Liver (tissue), 9 donors: Measurements from ENCODE around the gene EIF4G3. TPM values are rescaled to one million over a fixed set of nuclear protein-coding genes. Genes with fewer than 3 reads are reported as not detected.

Source experiments
- DNase-seq: peaks from one replicate; pipeline ENCODE4 v3.0.0-alpha.2; 2017; ENCODE audit warnings: low spot score
- H3K27ac ChIP-seq, 2 donors: one replicate each; pipeline ENCODE4 v1.7.0; 2013; ENCODE audit warnings: inconsistent platforms in 2 of 2, low read length in 2 of 2, control low read depth in 1 of 2, low read depth in 1 of 2, mild to moderate bottlenecking in 1 of 2
- H3K27me3 ChIP-seq, 4 donors: one replicate each; pipeline versions ENCODE4 v1.6.1 to v1.7.0; 2013; ENCODE audit warnings: low read length in 3 of 4, inconsistent platforms in 1 of 4, mild to moderate bottlenecking in 1 of 4, moderate library complexity in 1 of 4; ENCODE audit not compliant: control insufficient read depth in 4 of 4, insufficient read depth in 4 of 4
- H3K36me3 ChIP-seq, 4 donors: one replicate each; pipeline versions ENCODE4 v1.6.1 to v1.7.0; 2013; ENCODE audit warnings: low read length in 3 of 4, mild to moderate bottlenecking in 3 of 4, low read depth in 1 of 4, moderate library complexity in 1 of 4; ENCODE audit not compliant: control insufficient read depth in 4 of 4, insufficient read depth in 3 of 4
- H3K4me1 ChIP-seq, 4 donors: one replicate each; pipeline versions ENCODE4 v1.6.1 to v1.7.0; 2013; ENCODE audit warnings: low read length in 3 of 4, mild to moderate bottlenecking in 3 of 4, moderate library complexity in 1 of 4; ENCODE audit not compliant: control insufficient read depth in 4 of 4, insufficient read depth in 4 of 4
- H3K4me3 ChIP-seq, 3 donors: one replicate each; pipeline versions ENCODE4 v1.6.1 to v1.7.0; 2013; ENCODE audit warnings: low read length in 3 of 3, control low read depth in 1 of 3, low read depth in 1 of 3, mild to moderate bottlenecking in 1 of 3
- H3K9ac ChIP-seq, 2 donors: one replicate each; pipeline ENCODE4 v1.7.0; 2013; ENCODE audit warnings: low read length in 2 of 2, mild to moderate bottlenecking in 2 of 2, moderate library complexity in 2 of 2, control low read depth in 1 of 2, low read depth in 1 of 2
- H3K9me3 ChIP-seq, 4 donors: one replicate each; pipeline versions ENCODE4 v1.6.1 to v1.7.0; 2013; ENCODE audit warnings: low read length in 3 of 4; ENCODE audit not compliant: control insufficient read depth in 4 of 4
- CTCF ChIP-seq: fragments of 150-350 bp; IDR thresholded peaks from 2 replicates; pipeline ENCODE4 v1.5.1; 2017; ENCODE audit warnings: improper control_type of control experiment, low read depth, low read length; ENCODE audit not compliant: missing input control
- EGR1 ChIP-seq, 2 donors: IDR thresholded peaks; 2 replicates each; pipeline ENCODE4 v1.6.1; 2016 to 2018; ENCODE audit warnings: antibody characterized with exemption in 2 of 2, low read depth in 2 of 2
- FOXA1 ChIP-seq: IDR thresholded peaks from 2 replicates; pipeline ENCODE4 v1.6.1; 2016; ENCODE audit warnings: antibody characterized with exemption
- FOXA2 ChIP-seq: IDR thresholded peaks from 2 replicates; pipeline ENCODE4 v1.6.1; 2016; ENCODE audit warnings: antibody characterized with exemption
- GABPA ChIP-seq, 2 donors: IDR thresholded peaks in 1 of 2; conservative IDR thresholded peaks in 1 of 2; 2 replicates each; pipeline ENCODE4 v1.6.1; 2016; ENCODE audit warnings: antibody characterized with exemption in 2 of 2, mild to moderate bottlenecking in 1 of 2, moderate library complexity in 1 of 2
- HNF4G ChIP-seq: IDR thresholded peaks from 2 replicates; pipeline ENCODE4 v1.6.1; 2016; ENCODE audit warnings: antibody characterized with exemption
- JUND ChIP-seq, 2 donors: IDR thresholded peaks; 2 replicates each; pipeline ENCODE4 v1.6.1; 2016; ENCODE audit warnings: antibody characterized with exemption in 2 of 2
- MAX ChIP-seq: IDR thresholded peaks from 2 replicates; pipeline ENCODE4 v1.6.1; 2016; ENCODE audit warnings: antibody characterized with exemption
- NR2F2 ChIP-seq: IDR thresholded peaks from 2 replicates; pipeline ENCODE4 v1.6.1; 2016; ENCODE audit warnings: antibody characterized with exemption
- RAD21 ChIP-seq, 2 donors: IDR thresholded peaks; 2 replicates each; pipeline ENCODE4 v1.6.1; 2016; ENCODE audit warnings: antibody characterized with exemption in 2 of 2, mild to moderate bottlenecking in 2 of 2
- RXRA ChIP-seq, 2 donors: IDR thresholded peaks; 2 replicates each; pipeline ENCODE4 v1.6.1; 2017 to 2018; ENCODE audit warnings: antibody characterized with exemption in 2 of 2, mild to moderate bottlenecking in 1 of 2
- SP1 ChIP-seq: IDR thresholded peaks from 2 replicates; pipeline ENCODE4 v1.6.1; 2018; ENCODE audit warnings: antibody characterized with exemption, mild to moderate bottlenecking
- TAF1 ChIP-seq: conservative IDR thresholded peaks from 2 replicates; pipeline ENCODE4 v1.6.1; 2016; ENCODE audit warnings: antibody characterized with exemption, mild to moderate bottlenecking
- YY1 ChIP-seq: IDR thresholded peaks from 2 replicates; pipeline ENCODE4 v1.6.1; 2016; ENCODE audit warnings: antibody characterized with exemption, mild to moderate bottlenecking
- ZBTB33 ChIP-seq: IDR thresholded peaks from 2 replicates; pipeline ENCODE4 v1.6.1; 2016; ENCODE audit warnings: antibody characterized with exemption
- WGBS: extraction: QIAGEN DNeasy Blood & Tissue Kit; methylation state at CpG from one replicate; pipeline ENCODE4 v1.1.7; 2013; 5-methylcytosine and 5-hydroxymethylcytosine counted together
- polyA plus RNA-seq, 2 donors: library from polyadenylated mRNA; stranded (reverse) in 1 of 2; unstranded in 1 of 2; fragments of 200-250 nt in 1 of 2; fragments of >200 nt in 1 of 2; fragmentation: Nextera tagmentation in 1 of 2; extraction: Ambion mirVana in 1 of 2; gene quantifications; one replicate each; pipeline versions ENCODE4 v1.2.1 to v1.2.3, GENCODE V29; 2013 to 2015
- total RNA-seq, 2 donors: library from RNA; depleted of rRNA; stranded (reverse); fragments of >200 nt; gene quantifications; one replicate each; pipeline ENCODE4 v1.2.3, GENCODE V29; 2014
- TF ChIP-seq, protein P1 (sequence below): IDR thresholded peaks from 2 replicates; pipeline ENCODE4 v1.6.1; 2016; ENCODE audit warnings: antibody characterized with exemption, mild to moderate bottlenecking
- TF ChIP-seq, protein P2 (sequence below): IDR thresholded peaks from 2 replicates; pipeline ENCODE4 v1.6.1; 2016; ENCODE audit warnings: antibody characterized with exemption
- donor health status: healthy.
- donor health status: healthy.
- donor health status: healthy.
- donor health status: healthy.
- donor health status: healthy.

Gene EIF4G3
- total and polyA plus RNA-seq, 4 donors = 7.6 to 22.8 (median 11.7) TPM

- Histone ChIP-seq H3K27me3 (no peaks in the 10 kb centered on the region), H3K27ac (no peak overlapping the region), H3K9ac (no peak overlapping the region), H3K36me3 (peaks cover 0 to 7% (median 0%) of the 10 kb centered on the region in 4 donors), H3K4me3 (no peak overlapping the region), H3K4me1 (peaks cover 0 to 1% (median 0%) of the 10 kb centered on the region in 4 donors), H3K9me3 (no peaks in the 10 kb centered on the region)
- no peak for DNase-seq
- 93% methylated on average over 3 of the region's 3 CpGs for WGBS
- TF ChIP-seq TAF1 (no peak), RXRA (IDR thresholded peaks at IDR 0.05) (no peak), NR2F2 (no peak), MAX (no peak), ZBTB33 (no peak), YY1 (no peak), FOXA2 (no peak), JUND (IDR thresholded peaks at IDR 0.05) (no peak), HNF4G (no peak), RAD21 (IDR thresholded peaks at IDR 0.05) (no peak), EGR1 (IDR thresholded peaks at IDR 0.05; ENCODE audit: low read depth in 2 of 2) (no peak), FOXA1 (no peak)
- TF ChIP-seq, protein P1, sequence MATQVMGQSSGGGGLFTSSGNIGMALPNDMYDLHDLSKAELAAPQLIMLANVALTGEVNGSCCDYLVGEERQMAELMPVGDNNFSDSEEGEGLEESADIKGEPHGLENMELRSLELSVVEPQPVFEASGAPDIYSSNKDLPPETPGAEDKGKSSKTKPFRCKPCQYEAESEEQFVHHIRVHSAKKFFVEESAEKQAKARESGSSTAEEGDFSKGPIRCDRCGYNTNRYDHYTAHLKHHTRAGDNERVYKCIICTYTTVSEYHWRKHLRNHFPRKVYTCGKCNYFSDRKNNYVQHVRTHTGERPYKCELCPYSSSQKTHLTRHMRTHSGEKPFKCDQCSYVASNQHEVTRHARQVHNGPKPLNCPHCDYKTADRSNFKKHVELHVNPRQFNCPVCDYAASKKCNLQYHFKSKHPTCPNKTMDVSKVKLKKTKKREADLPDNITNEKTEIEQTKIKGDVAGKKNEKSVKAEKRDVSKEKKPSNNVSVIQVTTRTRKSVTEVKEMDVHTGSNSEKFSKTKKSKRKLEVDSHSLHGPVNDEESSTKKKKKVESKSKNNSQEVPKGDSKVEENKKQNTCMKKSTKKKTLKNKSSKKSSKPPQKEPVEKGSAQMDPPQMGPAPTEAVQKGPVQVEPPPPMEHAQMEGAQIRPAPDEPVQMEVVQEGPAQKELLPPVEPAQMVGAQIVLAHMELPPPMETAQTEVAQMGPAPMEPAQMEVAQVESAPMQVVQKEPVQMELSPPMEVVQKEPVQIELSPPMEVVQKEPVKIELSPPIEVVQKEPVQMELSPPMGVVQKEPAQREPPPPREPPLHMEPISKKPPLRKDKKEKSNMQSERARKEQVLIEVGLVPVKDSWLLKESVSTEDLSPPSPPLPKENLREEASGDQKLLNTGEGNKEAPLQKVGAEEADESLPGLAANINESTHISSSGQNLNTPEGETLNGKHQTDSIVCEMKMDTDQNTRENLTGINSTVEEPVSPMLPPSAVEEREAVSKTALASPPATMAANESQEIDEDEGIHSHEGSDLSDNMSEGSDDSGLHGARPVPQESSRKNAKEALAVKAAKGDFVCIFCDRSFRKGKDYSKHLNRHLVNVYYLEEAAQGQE = no peak
- TF ChIP-seq, protein P2, sequence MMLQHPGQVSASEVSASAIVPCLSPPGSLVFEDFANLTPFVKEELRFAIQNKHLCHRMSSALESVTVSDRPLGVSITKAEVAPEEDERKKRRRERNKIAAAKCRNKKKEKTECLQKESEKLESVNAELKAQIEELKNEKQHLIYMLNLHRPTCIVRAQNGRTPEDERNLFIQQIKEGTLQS = no peak
Observed at GRCh38 chr1:21052034-21052433, 124.7 kb downstream of the EIF4G3 start.

- no peaks in the 10 kb centered on the region for H3K27me3 ChIP-seq
- 90% methylated on average over 2 of the region's 2 CpGs for WGBS
- H3K9me3 ChIP-seq = no peaks in the 10 kb centered on the region
- no peak for DNase-seq
- no peak overlapping the region for H3K9ac ChIP-seq
- no peak overlapping the region for H3K27ac ChIP-seq
- H3K4me1 ChIP-seq = peaks cover 0 to 1% (median 0%) of the 10 kb centered on the region in 4 donors
- no peak overlapping the region for H3K4me3 ChIP-seq
- peaks cover 0 to 7% (median under 1%) of the 10 kb centered on the region in 4 donors for H3K36me3 ChIP-seq
- TF ChIP-seq YY1 (no peak), SP1 (no peak), TAF1 (no peak), CTCF (no peak), GABPA (IDR thresholded peaks at IDR 0.05 in 1 of 2, conservative IDR thresholded peaks at IDR 0.05 in 1 of 2) (no peak), JUND (IDR thresholded peaks at IDR 0.05) (no peak), ZBTB33 (no peak), NR2F2 (no peak), FOXA2 (no peak), RAD21 (IDR thresholded peaks at IDR 0.05) (no peak), FOXA1 (no peak)
- TF ChIP-seq, protein P2 = no peak
- TF ChIP-seq, protein P1 = no peak
Observed at GRCh38 chr1:21051177-21051825, 125.4 kb downstream of the EIF4G3 start.
